Mammary epithelial cell (primary cell): ENCODE results near the gene HPSE2.

Experiments used
- EZH2 ChIP-seq: IDR thresholded peaks from 2 replicates; pipeline ENCODE4 v1.6.1; 2012; ENCODE audit warnings: low read length, inconsistent platforms, borderline replicate concordance
- TF ChIP-seq, protein P1 (sequence below), 2 donors: IDR thresholded peaks in 1 of 2; conservative IDR thresholded peaks in 1 of 2; 2 replicates each; pipeline ENCODE4 v1.5.1; 2011 to 2012; ENCODE audit warnings: inconsistent platforms in 2 of 2, low read length in 2 of 2, mild to moderate bottlenecking in 2 of 2, control low read depth in 1 of 2, low read depth in 1 of 2; ENCODE audit not compliant: insufficient read depth in 1 of 2; ENCODE audit errors: extremely low read depth in 1 of 2

- TF ChIP-seq, protein P1, sequence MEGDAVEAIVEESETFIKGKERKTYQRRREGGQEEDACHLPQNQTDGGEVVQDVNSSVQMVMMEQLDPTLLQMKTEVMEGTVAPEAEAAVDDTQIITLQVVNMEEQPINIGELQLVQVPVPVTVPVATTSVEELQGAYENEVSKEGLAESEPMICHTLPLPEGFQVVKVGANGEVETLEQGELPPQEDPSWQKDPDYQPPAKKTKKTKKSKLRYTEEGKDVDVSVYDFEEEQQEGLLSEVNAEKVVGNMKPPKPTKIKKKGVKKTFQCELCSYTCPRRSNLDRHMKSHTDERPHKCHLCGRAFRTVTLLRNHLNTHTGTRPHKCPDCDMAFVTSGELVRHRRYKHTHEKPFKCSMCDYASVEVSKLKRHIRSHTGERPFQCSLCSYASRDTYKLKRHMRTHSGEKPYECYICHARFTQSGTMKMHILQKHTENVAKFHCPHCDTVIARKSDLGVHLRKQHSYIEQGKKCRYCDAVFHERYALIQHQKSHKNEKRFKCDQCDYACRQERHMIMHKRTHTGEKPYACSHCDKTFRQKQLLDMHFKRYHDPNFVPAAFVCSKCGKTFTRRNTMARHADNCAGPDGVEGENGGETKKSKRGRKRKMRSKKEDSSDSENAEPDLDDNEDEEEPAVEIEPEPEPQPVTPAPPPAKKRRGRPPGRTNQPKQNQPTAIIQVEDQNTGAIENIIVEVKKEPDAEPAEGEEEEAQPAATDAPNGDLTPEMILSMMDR (conservative IDR thresholded peaks at IDR 0.05 in 1 of 2, IDR thresholded peaks at IDR 0.05 in 1 of 2; ENCODE audit: extremely low read depth in 1 of 2, insufficient read depth in 1 of 2, low read depth in 1 of 2, low read length in 2 of 2) = no peak
- no peak for TF ChIP-seq EZH2
Observed at GRCh38 chr10:98538472-98538871, 697.2 kb downstream of the HPSE2 start.
